ENCODE measurements around the gene RPGRIP1. TPM values are rescaled to one million over a fixed set of nuclear protein-coding genes. Genes with fewer than 3 reads are reported as not detected.

Gene RPGRIP1
- not detected for total RNA-seq

- CTCF ChIA-PET, result interaction anchor here (0.5 kb wide), 1 partner anchor 10 kb away, joined by 4 read pairs; no protein-coding TSS in a partner anchor
- Mint-ChIP-seq H3K9me3 (no peaks in the 10 kb centered on the region), H3K4me3 (no peak within 1 kb of the TSS), H3K27me3 (no peaks in the 10 kb centered on the region), H3K4me1 (peaks cover 3% of the 10 kb centered on the region), H3K27ac (no peak within 1 kb of the TSS), H3K36me3 (ENCODE audit: low read depth) (no peaks in the 10 kb centered on the region)
- DNase-seq, result no peak
- POLR2A ChIA-PET, result no interaction called here
These were observed at the start of gene RPGRIP1 for GRCh38 chr14:21279783-21280182. Gene RPGRIP1, plus strand, starts transcription at chr14:21280083. Its CDS starts 7,894 bp downstream, at chr14:21287977.

- Mint-ChIP-seq H3K27me3 (no peaks in the 10 kb centered on the region), H3K9me3 (no peaks in the 10 kb centered on the region), H3K4me1 (peaks cover 82% of the 10 kb centered on the region), H3K27ac (peak overlapping the region; percentile 88), H3K4me3 (peak overlapping the region; percentile 46), H3K36me3 (ENCODE audit: low read depth) (peaks cover 71% of the 10 kb centered on the region)
- ChIA-PET CTCF (interaction anchor here (1.0 to 2.1 kb wide), 5 partner anchors 9 to 31 kb away, joined by 3 to 4 read pairs (median 4); no protein-coding TSS in a partner anchor), POLR2A (no interaction called here)
- peak; percentile 40 for DNase-seq
These were observed 48.7 kb upstream of the RPGRIP1 start for GRCh38 chr14:21231020-21231652.

GRCh38 chr14:21233457-21234076 is 46.3 kb upstream of the RPGRIP1 start:
- Mint-ChIP-seq H3K9me3 (no peaks in the 10 kb centered on the region), H3K36me3 (ENCODE audit: low read depth) (peaks cover 66% of the 10 kb centered on the region), H3K4me3 (no peak overlapping the region), H3K4me1 (peaks cover 91% of the 10 kb centered on the region), H3K27ac (peak overlapping the region; percentile 76), H3K27me3 (no peaks in the 10 kb centered on the region)
- ChIA-PET POLR2A (no interaction called here), CTCF (interaction anchor here (1.3 kb wide), 1 partner anchor 147 kb away, joined by 3 read pairs; no protein-coding TSS in a partner anchor)
- DNase-seq, result no peak

GRCh38 chr14:21234112-21234511 is 45.8 kb upstream of the RPGRIP1 start:
- Mint-ChIP-seq H3K9me3 (no peaks in the 10 kb centered on the region), H3K27me3 (no peaks in the 10 kb centered on the region), H3K4me1 (peaks cover 95% of the 10 kb centered on the region), H3K4me3 (no peak overlapping the region), H3K36me3 (ENCODE audit: low read depth) (peaks cover 72% of the 10 kb centered on the region), H3K27ac (no peak overlapping the region)
- DNase-seq, result no peak
- ChIA-PET POLR2A (no interaction called here), CTCF (no interaction called here)

- peaks cover 60% of the 10 kb centered on the region for H3K36me3 Mint-ChIP-seq (ENCODE audit: low read depth)
- H3K9me3 Mint-ChIP-seq, result no peaks in the 10 kb centered on the region
- no peak overlapping the region for H3K4me3 Mint-ChIP-seq
- ChIA-PET CTCF (no interaction called here), POLR2A (no interaction called here)
- H3K4me1 Mint-ChIP-seq, result peaks cover 83% of the 10 kb centered on the region
- peak overlapping the region; percentile 19 for H3K27ac Mint-ChIP-seq
- H3K27me3 Mint-ChIP-seq, result no peaks in the 10 kb centered on the region
- DNase-seq, result no peak
These were observed 42.7 kb upstream of the RPGRIP1 start for GRCh38 chr14:21236948-21237797.

- Mint-ChIP-seq H3K4me3 (no peak overlapping the region), H3K9me3 (no peaks in the 10 kb centered on the region), H3K4me1 (peaks cover 73% of the 10 kb centered on the region), H3K27me3 (no peaks in the 10 kb centered on the region), H3K36me3 (ENCODE audit: low read depth) (peaks cover 54% of the 10 kb centered on the region), H3K27ac (no peak overlapping the region)
- DNase-seq, result no peak
- POLR2A ChIA-PET, result no interaction called here
- CTCF ChIA-PET, result interaction anchor here (0.7 to 3.3 kb wide), 5 partner anchors 11 to 226 kb away, joined by 3 to 14 read pairs (median 3); no protein-coding TSS in a partner anchor
These were observed 40.9 kb upstream of the RPGRIP1 start for GRCh38 chr14:21238823-21239518.

GRCh38 chr14:21240417-21240816 is 39.5 kb upstream of the RPGRIP1 start:
- Mint-ChIP-seq H3K27ac (no peak overlapping the region), H3K36me3 (ENCODE audit: low read depth) (peaks cover 49% of the 10 kb centered on the region), H3K27me3 (no peaks in the 10 kb centered on the region), H3K9me3 (no peaks in the 10 kb centered on the region), H3K4me3 (no peak overlapping the region), H3K4me1 (peaks cover 64% of the 10 kb centered on the region)
- no peak for DNase-seq
- CTCF ChIA-PET, result interaction anchor here (0.7 to 3.3 kb wide), 4 partner anchors 9 to 31 kb away, joined by 3 to 14 read pairs (median 4); no protein-coding TSS in a partner anchor
- POLR2A ChIA-PET, result no interaction called here

- Mint-ChIP-seq H3K27ac (peak overlapping the region; percentile 65), H3K9me3 (no peaks in the 10 kb centered on the region), H3K4me1 (peaks cover 57% of the 10 kb centered on the region), H3K4me3 (no peak overlapping the region), H3K27me3 (no peaks in the 10 kb centered on the region), H3K36me3 (ENCODE audit: low read depth) (peaks cover 46% of the 10 kb centered on the region)
- ChIA-PET POLR2A (interaction anchor here (0.6 kb wide), 1 partner anchor 9 kb away, joined by 3 read pairs; no protein-coding TSS in a partner anchor), CTCF (interaction anchor here (1.0 to 3.3 kb wide), 4 partner anchors 13 to 25 kb away, joined by 3 to 14 read pairs (median 3); no protein-coding TSS in a partner anchor)
- DNase-seq, result peak; percentile 25
These were observed 38.6 kb upstream of the RPGRIP1 start for GRCh38 chr14:21241218-21241819.

GRCh38 chr14:21244544-21244943 is 35.3 kb upstream of the RPGRIP1 start:
- peaks cover 46% of the 10 kb centered on the region for H3K36me3 Mint-ChIP-seq (ENCODE audit: low read depth)
- no peaks in the 10 kb centered on the region for H3K27me3 Mint-ChIP-seq
- CTCF ChIA-PET, result no interaction called here
- no peaks in the 10 kb centered on the region for H3K9me3 Mint-ChIP-seq
- DNase-seq, result no peak
- H3K4me3 Mint-ChIP-seq, result no peak overlapping the region
- POLR2A ChIA-PET, result interaction anchor here (0.6 kb wide), 2 partner anchors 21 to 52 kb away, joined by 3 read pairs; no protein-coding TSS in a partner anchor
- H3K4me1 Mint-ChIP-seq, result peaks cover 49% of the 10 kb centered on the region
- no peak overlapping the region for H3K27ac Mint-ChIP-seq

- H3K4me1 Mint-ChIP-seq, result peaks cover 52% of the 10 kb centered on the region
These were observed 34.1 kb upstream of the RPGRIP1 start for GRCh38 chr14:21245813-21246212.

GRCh38 chr14:21248338-21248737 is 31.5 kb upstream of the RPGRIP1 start:
- no peak overlapping the region for H3K27ac Mint-ChIP-seq
- no peak overlapping the region for H3K4me3 Mint-ChIP-seq
- ChIA-PET POLR2A (no interaction called here), CTCF (interaction anchor here (1.2 to 1.3 kb wide), 2 partner anchors 9 to 17 kb away, joined by 3 to 4 read pairs; no protein-coding TSS in a partner anchor)
- peaks cover 47% of the 10 kb centered on the region for H3K4me1 Mint-ChIP-seq
- no peaks in the 10 kb centered on the region for H3K27me3 Mint-ChIP-seq
- DNase-seq, result no peak
- no peaks in the 10 kb centered on the region for H3K9me3 Mint-ChIP-seq
- H3K36me3 Mint-ChIP-seq (ENCODE audit: low read depth), result peaks cover 64% of the 10 kb centered on the region

More at GRCh38 chr14:21245813-21246212, 34.1 kb upstream of the RPGRIP1 start:
- Mint-ChIP-seq H3K4me3 (no peak overlapping the region), H3K27me3 (no peaks in the 10 kb centered on the region), H3K9me3 (no peaks in the 10 kb centered on the region), H3K27ac (no peak overlapping the region), H3K36me3 (ENCODE audit: low read depth) (peaks cover 52% of the 10 kb centered on the region)
- no peak for DNase-seq
- ChIA-PET CTCF (interaction anchor here (0.6 to 1.5 kb wide), 4 partner anchors 10 to 262 kb away, joined by 3 to 4 read pairs (median 4); no protein-coding TSS in a partner anchor), POLR2A (no interaction called here)
